GM18873 (cell line): Measurements from ENCODE around the gene C5orf15.

Experiments used
- ATAC-seq: cut with Tn5 transposase; IDR thresholded peaks from one replicate; pipeline ENCODE4 v1.9.1; 2021; ENCODE audit warnings: mild to moderate bottlenecking, moderate library complexity, moderate number of reproducible peaks; ENCODE audit not compliant: unreplicated experiment, low FRiP score

Gene C5orf15

DNA sequence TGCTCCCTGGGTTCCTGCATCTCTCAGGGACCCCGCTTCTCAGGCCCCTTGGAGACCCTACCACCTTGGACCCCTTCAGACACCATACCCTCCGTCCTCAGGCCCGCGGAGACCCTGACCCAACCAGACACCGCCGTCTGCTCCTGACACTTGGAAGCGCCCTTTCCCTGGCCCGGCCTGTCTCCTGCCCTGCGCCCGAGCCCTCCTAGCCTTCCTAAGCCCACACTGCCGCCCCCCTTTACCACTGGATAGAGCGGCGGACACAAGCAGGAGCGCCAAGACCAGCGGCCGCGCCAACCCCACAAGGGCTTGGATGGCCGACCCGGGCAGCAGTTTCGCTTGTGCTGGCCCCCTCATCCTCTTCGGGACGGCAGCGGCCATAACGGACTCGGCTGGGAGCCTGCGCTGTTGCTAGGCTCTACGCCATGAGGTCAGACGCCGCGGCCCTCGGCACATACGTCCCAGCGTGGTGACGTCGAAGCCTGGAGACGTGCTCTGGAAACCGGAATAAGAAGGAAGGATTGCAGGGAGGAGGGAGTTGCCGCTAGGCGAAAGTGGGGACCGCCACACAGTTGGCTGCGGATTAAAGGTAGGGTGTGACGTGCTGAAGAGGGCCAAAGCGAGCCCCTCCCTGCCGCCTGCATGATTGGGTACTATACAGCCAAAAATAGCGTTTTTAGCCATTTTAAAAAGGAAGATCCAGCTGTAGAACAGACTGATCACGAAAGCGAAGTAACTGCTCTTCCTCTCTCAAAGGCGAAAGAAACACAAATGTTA is at the start of gene C5orf15:
C5orf15 (minus strand) TSS at position 422 of the 777 bp plus-strand sequence; CDS start at position 381, 41 bp downstream.
- ATAC-seq: peak; percentile 92

DNA sequence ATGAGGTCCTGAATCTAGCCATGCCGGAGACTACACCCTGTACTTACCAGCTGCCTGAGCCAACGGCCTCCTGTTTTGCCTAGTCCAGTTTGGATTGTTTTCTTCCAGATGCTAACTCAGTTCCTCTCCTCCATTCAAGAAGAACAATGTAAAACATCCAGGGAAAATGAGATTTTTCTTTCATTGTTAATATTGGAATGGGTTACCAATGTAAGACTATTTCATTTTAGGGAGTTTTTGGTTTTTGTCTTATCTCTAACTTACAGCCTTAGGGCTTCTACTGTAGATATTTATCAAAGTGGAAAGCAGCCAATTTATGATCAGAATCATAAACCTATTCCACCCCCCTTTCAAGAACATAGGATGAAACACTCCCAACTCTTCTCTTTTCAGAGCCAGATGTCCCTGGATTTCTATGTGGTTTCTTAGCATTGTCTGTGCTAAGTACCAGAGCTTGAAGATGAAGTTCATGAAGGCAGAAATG is 39.9 kb upstream of the C5orf15 start:
- no peak for ATAC-seq

DNA sequence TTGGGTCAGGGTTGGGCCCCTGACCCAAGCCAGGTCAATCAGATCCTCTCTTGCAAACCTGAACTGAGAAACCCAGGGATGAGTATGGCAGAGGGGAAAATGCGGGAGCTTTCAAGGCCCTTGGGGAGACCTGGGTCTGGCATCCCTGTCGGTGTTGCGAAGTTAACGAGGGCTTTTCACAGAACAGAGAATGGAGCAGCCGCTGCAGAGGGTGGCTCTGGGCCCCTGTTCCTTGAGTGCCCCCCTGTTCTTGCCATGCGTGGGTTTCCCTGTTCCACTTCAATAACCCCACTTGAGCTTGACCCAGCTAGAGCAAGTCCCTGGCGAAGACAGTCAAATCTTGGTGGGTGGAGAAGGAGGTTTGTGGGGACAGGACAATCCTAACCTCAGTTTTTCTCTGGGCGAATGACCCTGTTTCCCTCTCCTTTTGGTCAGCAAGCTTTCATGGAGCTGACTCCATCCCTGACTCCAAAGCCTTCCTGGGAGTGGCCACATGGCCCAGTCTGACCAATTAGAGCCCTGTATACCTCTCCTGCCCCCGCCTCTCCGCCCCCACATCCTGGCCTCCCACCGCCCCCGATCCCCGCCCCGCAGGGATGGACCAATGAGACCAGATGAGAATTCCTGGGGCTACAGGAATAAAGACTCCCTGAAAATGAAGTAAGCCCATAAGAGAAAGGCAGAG is 39.3 kb upstream of the C5orf15 start:
- ATAC-seq: no peak

DNA sequence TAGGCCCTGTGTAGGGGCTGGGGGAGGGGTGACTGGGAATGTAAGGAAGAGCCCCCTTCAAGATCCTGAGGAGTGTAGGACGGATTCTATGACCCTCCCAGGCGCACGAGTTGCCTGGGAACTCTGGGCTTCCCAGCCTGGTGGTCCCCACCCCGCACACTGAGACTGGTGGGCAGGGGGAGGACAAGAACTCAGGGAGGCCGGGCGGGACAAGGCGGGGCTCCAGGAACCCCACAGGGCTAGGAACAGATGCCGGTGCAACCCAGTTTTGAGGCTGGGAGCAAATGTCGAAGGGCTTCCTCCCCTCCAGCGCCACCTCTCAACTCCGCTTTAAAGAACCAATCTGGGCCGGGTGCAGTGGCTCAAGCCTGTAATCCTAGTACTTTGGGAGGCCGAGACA is 37.7 kb upstream of the C5orf15 start:
- no peak for ATAC-seq

DNA sequence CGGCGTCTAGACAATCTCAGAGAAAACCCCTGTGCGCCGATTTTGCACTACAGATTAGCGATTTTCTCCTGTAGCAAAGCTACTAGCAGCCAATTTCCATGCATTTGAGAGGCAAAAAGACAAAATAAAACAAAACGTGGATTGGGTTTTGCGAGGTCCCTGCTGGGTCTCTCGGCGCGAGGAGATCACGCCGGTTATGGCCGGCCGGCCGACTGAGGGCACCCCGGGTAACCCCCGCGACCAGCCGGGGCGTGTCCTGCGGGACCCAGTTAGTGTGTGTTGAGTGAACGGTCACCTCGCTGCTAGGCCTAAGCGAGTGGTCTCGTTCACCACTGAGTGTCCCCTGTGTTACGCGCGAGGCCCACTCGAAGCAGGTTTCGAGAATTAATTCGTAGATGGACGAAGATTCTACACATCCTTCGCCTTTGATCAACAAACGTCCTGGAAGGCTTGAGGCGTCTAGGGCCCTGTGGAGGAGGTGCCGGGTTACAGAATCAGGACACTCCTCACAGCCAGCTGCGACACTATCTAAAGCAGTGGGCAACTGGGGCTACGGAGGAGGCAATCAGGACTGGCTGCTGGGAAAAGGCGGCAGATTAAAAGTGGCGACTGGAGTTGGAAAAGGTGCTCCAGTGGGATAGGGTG is 37.1 kb upstream of the C5orf15 start:
- no peak for ATAC-seq

DNA sequence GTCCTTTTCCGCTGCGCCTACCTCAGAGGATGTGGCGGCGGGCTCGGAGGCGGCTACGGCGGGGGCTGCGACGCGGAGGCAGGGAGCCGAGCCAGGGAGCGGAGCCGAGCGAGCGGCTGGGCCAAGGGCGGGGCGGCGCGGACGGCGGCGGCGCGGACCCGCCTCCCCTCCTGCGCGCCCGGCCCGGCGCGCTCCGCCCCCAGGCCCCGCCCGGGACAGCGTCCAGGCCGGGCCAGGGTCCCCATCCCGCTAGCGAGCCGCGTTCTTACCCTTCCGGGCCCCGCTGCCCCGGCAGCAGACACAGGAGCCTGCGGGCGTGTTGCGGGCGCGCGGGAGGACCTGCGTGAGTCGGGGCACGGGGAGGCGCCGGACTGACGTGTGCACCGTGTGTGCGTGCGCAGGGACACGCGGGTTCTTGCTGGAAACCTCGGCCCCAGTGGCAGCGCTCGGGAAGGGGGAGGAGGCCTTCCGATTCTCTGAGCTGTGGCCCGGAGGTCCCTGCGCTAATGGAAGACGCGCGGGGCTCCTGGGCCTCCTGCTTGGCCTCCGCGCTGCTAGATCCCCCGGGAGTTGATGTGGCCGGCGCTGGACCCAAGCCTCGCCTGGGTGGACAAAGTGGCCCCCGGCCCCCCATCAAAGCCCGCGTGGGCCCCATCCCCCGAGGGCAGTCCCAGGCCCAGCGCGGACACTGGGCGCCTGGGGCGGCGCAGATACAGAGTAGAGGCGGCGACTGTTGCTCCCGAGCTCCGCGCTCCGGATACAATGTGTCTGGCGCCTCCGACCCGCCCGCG is 36.4 kb upstream of the C5orf15 start, which contains the start of gene VDAC1:
VDAC1 (minus strand) TSS at position 350 of the 791 bp plus-strand sequence. CDS start 11,963 bp downstream, outside the sequence.
- ATAC-seq: peak; percentile 50

DNA sequence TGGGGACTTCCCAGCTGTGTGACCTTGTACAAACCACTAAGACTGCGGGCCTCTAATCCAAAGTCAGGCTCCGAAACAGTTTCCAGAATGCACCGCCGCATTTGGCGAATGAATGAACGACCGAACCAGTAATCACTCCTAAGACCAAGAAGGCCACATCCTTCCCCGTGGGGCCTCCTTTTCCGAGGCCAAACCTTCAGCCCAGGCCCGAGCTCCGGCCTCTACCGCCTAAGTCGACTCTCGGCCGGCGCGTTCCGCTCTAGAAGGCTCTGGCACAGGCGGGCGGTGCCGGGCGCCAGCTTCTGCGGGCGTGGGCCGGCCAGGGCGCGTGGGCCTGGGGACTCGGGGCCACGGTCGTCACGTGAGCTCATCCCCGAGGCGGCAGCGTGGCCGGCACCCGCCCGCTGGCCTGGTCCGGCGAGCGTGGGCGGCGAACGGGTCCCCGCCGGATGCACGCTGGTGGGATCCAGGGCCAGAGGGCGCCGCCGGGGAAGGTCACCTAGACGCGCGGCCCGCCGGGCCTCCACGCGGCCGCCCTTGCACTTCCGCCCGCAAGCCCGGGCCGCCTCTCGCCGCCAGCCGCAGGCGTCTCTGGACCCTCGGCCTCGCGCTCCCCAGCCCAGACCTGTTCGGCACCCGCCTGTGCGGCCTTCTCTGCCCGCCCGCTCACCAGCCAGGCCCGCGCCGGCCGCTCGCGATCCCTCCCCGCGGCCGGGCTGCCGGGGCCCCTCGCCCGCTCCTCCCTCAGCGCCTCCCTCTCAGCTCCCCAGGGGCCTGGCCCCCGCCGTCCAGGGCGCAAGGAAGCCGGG is 35.6 kb upstream of the C5orf15 start:
- ATAC-seq: peak; percentile 19

DNA sequence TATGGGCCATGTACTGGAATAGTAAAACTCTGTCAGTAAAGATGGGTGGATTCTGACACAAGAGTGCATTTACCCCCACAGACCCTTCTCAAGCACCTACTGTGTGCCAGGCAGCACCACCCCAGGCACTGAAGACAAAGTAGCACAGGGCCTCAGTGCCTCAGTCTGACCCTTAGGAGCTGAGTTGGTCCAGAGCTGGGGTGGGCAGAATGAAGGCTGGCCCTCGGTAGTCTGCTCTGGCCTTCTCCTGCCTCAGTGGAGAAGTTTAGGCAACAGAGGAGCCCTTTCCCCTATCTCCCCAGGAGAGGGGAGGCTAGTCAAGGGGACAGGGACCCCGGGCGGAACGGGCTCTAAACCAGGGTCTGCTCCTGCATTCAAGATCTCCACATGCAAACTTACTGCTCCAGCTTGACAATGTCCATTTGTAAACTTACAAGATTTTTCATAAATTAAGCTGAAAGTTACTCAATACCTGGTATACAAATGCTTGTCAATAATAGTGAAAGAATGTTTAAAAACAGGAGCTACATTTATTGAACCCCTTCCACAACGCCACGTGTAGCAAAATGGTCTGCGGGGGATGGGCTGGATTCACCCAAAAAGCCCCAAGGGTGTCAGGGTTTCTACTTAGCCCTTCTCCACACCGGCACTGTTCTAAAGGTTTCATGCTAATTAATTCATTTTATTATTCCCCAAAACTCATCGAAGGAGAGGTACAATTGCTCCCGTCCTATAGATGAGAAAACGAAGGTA is 34.8 kb upstream of the C5orf15 start:
- ATAC-seq: no peak

DNA sequence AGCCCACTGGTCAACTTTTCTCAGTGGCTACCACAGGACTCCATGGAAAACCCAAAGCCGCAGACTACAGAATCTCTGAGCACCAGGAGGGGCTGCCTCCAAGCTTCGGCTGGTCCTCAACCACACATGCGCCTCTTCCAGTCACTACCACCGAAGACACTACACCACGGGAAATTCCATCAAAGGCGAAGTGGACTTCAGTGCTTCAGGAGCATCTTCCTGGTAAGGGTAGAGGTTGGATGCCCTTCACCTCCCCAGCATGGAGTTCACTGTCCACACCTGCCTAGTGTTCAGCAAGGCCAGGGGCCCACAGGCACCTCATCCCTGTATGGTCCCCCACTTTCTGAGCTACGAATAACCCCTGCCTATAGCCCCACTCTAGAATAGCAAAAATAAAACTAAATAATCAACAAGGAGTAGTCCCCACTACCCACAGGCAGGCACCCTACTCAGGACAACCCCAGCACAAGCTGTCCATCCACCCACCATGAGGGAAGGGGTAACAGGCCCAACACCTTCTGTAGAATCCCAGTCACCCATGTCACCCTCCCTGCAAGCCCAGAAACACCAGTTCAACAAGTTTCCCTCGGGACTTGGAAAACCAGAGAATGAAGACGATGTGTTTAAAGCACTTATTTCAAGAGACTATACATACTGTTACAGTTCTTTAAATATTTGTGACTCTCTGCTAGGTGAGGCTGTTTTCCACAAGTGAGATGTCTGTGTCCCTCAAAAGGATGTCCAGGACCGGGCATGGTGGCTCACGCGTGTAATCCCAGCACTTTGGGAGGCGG is 33.7 kb upstream of the C5orf15 start:
- no peak for ATAC-seq

DNA sequence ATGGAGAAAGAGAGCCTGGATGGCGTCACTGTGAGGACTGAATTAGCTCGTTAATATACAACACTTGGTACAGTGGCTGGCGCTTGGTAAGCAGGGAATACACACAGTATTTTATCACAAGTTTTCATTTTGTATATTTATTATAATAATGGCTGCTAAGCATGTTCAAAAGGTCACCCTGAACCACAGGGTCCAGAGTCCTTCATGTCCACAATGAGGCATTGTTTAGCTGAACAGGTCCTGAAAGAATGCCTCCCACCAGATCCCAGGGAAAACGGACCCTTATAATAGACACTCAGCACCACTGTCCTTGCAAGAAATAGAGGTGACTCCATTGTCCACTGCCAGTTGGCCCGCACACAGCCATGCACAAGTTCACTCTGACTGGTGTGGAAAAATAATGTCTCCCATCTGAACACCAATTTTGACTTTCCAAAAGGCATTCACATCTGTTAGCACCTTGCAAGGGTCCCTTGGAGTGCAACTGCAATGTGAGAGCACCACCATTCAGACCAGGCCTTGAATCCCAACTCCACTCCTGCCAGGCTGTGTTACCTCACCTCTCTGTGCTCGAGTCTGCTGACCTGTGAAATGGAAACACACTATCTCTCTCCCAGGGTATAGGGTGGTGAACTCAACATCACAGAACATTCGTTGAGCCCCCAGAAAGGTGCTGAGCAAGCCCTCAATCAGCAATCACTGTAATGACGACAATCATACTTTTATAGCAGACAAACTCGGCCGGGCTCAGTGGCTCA is 32.5 kb upstream of the C5orf15 start:
- no peak for ATAC-seq

DNA sequence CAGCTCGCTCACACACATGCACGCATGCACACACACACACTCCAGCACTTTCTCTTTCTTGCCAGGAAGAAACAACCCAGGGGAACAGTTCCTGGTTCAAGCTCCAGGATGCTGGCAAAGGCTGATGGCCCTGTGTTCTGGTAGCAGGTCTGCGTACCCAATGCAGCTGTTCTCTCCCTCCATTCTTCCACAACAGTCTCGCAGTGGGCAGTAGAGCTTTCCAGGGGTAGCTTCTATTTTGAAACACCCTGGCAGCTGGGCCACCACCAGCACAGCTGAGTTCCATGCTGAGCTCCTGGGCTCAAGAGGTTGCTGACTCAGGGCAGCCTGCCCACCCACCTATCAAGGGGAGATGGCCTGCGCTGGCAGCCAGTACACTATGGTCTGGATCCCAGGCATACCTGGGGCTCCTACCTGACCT is 31.7 kb upstream of the C5orf15 start:
- ATAC-seq: no peak

DNA sequence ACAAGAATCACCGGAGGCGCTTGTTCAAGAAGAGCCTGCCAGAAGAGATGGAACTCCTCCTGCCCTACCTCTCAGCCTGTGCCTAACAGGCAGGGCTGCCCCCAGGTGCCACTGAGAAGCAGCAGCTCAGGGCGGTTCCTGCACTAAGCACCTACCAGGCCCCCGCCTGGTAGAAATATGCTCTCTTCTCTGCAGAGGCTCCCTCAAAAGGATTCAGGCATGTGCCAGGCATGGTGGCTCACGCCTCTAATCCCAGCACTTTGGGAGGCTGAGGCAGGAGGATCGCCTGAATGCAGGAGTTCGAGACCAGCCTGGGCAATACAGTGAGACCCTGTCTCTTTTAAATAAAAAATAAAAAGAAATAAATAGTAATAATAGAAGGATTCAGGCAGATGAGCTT is 30.4 kb upstream of the C5orf15 start:
- no peak for ATAC-seq

DNA sequence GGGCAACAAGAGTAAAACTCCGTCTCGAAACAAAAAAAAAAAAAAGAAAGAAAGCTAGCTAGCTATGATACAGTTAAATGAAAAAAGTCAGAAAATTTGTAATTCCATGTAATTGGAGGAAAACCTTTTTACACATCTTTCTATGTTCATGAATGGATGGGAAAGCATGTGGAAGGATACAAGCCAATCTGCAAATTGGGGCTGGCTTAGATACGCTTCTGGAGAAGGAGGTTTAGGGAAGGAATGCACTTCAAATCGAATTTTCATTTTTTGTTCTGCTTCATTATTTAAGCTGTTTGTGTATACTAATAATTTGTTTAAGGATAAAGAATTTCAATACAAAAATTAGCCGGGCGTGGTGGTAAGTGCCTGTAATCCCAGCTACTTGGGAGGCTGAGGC is 29.6 kb upstream of the C5orf15 start:
- ATAC-seq: no peak

DNA sequence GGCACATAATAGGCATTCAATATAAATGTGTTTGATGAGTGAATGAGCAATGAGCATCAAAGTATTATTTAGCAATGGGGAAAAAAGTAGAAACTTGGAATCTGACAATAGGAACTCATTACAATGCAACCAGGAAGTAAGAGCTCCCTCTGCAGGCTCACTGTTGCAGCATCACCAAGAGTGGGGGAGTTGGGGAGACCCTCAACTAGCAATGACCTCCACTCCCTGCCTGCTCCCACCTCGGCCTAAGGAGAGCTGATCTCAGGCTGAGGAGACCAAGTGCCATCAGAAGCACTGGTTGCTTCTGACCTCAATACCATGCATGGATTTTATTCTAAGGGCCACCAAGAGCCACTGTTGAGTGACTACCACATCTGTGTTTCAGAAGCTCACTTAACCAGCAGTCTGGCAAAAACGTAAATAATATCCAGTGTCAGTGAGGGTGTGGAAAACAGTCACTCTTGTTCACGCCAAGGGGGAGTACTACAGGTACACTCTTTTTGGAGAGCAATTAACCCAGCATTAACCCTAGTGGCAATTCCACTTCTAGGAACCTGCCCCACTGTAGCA is 28.3 kb upstream of the C5orf15 start:
- no peak for ATAC-seq

DNA sequence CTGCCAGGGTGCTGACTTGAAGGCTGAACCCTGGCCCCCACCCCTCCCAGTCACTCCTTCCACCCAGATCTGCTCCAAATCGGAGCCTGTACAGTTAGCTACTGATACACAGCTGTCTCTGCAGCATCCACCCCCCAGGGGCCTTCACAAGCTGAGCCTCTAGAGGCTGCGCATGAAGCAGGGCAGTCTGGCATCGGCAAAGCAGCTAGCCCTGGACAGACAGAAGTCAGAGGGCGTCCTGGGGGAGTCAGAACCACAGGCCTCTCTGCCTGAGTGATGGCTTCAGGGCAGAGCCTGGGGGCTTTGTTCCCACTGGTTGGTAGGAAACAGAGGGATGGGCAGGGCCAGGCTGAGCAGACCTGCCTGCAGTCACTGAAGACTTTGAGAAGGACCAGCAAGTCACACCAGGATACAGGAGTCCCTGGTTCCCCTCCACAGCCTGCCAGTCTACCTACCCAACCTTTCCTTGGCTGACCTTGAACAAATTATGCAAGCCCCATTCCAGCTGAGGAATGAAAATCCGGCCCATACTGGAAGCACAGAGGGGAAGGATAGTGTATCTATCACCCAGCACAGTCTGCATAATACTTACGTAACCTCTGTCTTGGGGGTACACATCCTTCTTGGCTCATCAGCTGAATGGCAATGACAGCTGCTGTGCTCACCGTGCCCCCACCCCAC is 27.6 kb upstream of the C5orf15 start:
- ATAC-seq: no peak

DNA sequence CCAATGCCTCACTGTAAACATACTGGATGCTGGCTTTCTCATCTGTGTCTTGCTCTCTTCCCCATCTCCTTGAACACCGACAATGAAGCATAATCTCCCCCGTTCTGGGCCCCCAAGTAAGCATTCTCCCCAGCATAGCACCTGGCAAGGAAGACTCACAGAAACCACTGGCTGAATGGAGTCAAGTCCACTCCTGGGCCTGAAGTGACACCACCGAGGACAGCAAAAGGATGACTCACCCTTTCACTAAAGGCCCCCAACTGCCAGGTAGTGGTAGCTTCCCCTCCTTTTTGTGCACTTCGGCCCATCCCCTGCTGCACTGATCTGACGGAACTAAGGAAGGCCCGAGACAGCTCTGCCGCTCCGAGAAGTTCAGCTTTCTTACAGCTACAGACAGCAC is 26.9 kb upstream of the C5orf15 start:
- no peak for ATAC-seq

DNA sequence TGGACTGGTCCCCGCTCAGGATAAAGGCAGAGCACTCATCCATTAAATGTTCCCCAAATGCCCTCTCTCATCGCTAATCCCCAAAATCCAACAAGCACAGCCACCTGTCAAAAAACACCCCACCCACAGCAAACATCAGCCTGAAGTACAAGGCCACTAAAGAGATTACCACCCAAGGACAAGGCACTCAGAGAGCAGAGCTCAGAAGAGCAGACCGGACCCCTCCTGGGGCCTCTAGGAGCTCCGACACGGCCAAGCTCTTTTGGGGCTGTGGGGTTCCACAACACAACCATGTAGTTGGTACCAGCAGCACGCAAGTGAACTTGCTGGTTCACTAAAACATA is 26.5 kb upstream of the C5orf15 start:
- ATAC-seq: no peak
